HG03025 (cell line): Measurements from ENCODE around the gene LRRC27.

Experiments
- ATAC-seq: cut with Tn5 transposase; IDR thresholded peaks from one replicate; pipeline ENCODE4 v1.9.1; 2021; ENCODE audit warnings: mild to moderate bottlenecking, moderate library complexity; ENCODE audit not compliant: unreplicated experiment, low FRiP score

Gene LRRC27

GRCh38 chr10:132353456-132354355 is 21.7 kb downstream of the LRRC27 start:
- no peak for ATAC-seq

- ATAC-seq = no peak
Measured at GRCh38 chr10:132354356-132355094, 22.5 kb downstream of the LRRC27 start.

GRCh38 chr10:132355297-132355696 is 23.3 kb downstream of the LRRC27 start:
- ATAC-seq = no peak

GRCh38 chr10:132355754-132356153 is 23.8 kb downstream of the LRRC27 start:
- no peak for ATAC-seq

- ATAC-seq = no peak
Measured at GRCh38 chr10:132356621-132357195, 24.7 kb downstream of the LRRC27 start.

DNA sequence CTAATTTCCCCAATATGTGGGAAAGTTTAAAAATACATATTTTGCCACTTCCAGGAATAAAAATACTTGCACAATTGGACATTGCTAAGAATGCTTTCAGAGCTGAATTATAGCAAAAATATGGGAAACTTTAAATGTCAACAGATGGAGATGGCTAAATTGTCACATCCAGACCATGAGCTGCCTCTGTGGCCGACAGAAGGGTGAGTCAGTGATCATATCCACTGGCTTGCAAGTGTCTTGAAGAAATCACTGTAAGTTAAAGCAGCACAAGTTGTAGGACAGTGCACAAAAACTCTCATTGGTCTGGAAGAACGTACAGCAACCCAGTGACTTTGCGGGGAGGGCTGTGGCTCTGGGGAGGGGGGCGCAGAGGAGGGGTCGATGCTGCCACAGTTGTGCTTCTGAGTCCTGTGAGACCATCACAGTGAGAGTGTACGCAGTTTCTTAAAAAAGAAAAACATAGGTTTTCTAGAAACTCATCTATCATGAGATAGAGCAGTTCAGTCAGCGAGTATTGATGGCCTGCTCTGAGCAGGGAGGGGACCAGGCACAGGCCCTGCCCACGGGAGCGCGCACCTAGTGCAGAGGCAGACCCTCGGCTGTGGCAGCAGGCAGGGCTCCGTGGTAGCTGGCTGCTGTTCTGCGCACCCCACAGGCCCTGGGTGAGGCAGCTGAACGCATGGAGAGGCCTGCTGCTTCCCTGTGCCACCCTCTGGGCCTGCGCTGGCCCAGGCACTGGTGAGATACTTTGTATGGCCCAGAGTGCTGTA is 25.5 kb downstream of the LRRC27 start:
- ATAC-seq = no peak

- no peak for ATAC-seq
Measured at GRCh38 chr10:132359305-132360040, 27.5 kb downstream of the LRRC27 start.

DNA sequence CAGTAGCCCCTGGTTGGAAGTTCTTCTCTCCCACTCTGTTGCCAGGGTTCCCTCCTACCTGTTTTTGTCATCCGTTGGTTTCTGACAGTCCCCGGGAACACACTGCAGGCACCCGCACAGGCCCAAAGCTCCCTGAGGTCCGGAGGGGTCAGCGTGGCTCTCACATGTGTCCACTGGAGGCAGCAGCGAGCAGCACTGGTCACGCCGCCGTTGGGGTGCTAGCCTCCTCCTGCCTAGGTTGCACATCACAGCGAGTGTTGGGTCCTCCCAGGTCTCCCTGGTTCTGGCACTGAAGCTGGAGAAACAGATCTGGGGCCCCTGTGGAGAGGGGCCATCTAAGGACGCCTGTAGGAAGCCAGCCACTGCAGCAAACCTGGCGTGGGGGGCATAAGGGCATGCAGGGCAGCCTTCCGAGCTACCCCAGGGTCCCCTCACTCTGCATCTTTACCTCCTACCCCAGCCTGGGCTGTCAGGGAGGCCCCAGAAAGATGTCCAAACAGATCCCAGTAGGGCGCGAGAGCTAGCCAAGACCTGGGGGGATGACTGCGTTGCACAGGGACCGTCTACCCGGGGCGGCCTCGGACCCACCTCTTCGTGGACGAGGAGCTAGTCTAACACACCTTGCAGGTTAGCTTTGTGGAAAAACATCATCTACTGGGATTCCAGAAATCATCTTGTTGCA is 28.9 kb downstream of the LRRC27 start:
- ATAC-seq = no peak

GRCh38 chr10:132361581-132362101 is 29.6 kb downstream of the LRRC27 start:
- ATAC-seq = no peak

DNA sequence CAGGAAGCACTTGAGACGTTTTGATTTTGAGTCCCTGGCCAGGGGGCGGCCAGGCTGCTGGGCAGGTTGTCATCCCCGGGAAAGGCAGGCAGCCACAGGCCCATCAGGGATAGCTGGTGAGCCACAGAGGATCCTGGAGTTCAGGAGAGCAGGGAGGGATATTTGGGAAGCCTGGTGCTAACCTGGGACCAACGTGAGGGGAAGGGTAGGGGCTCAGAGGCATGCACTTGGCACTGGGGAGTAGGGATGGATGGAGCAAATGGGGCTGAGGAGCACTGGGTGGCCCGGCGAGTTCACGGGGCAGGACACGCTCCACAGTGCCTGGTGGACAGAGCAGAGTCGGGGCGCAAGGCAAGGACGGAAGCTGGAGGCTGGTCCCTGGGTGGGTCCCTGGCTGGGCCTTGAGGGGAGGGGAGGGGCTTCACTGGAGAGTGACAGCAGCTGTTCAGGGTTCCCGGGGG is 30.2 kb downstream of the LRRC27 start:
- no peak for ATAC-seq

GRCh38 chr10:132363376-132363775 is 31.4 kb downstream of the LRRC27 start:
- ATAC-seq = no peak

- no peak for ATAC-seq
Measured at GRCh38 chr10:132363921-132364593, 32.1 kb downstream of the LRRC27 start.

- ATAC-seq = no peak
Measured at GRCh38 chr10:132364594-132364970, 32.6 kb downstream of the LRRC27 start.

GRCh38 chr10:132365102-132365501 is 33.1 kb downstream of the LRRC27 start:
- no peak for ATAC-seq

DNA sequence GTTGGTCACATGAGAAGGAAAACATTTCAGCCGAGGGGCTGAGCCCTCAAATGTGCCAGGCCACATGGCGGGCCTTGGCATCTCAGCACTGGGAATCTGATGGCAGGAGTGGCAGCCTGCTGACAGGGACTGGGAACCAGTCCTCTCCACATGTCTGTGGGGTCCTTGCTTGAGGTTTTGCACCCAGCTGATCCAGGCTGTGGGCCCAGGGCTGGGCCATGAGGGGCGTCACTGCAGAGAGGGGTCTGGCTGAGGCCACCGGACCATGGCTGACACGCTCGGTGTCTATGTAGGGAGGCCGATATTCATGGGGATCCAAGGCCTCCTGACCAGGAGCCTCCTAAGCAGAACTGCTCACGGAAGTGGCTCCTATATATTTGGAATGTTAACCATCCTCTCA is 34.0 kb downstream of the LRRC27 start:
- no peak for ATAC-seq

GRCh38 chr10:132366499-132366898 is 34.5 kb downstream of the LRRC27 start:
- no peak for ATAC-seq

GRCh38 chr10:132368391-132368790 is 36.4 kb downstream of the LRRC27 start:
- ATAC-seq = no peak

- ATAC-seq = no peak
Measured at GRCh38 chr10:132368881-132369635, 37.1 kb downstream of the LRRC27 start.
